K562 (cell line): ENCODE results near the gene RNASEH1. TPM values are rescaled to one million over a fixed set of nuclear protein-coding genes. Genes with fewer than 3 reads are reported as not detected.

Experiments
- CBX1 ChIP-seq: sonication (generic); IDR thresholded peaks from 2 replicates; pipeline ENCODE4 v1.6.1; 2016; ENCODE audit warnings: antibody characterized with exemption, low read depth, mild to moderate bottlenecking
- DNMT1 ChIP-seq: fragments of 450-650 bp; IDR thresholded peaks from 2 replicates; pipeline ENCODE4 v1.6.1; 2016; ENCODE audit warnings: antibody characterized with exemption, mild to moderate bottlenecking
- ERF ChIP-seq: fragments of 450-650 bp; formaldehyde crosslinking; IDR thresholded peaks from 2 replicates; pipeline ENCODE4 v1.4.0; 2020; ENCODE audit warnings: mild to moderate bottlenecking, mixed read lengths
- HOMEZ ChIP-seq: fragments of 250-450 bp; sonication (Bioruptor Pico); IDR thresholded peaks from 2 replicates; pipeline ENCODE4 v1.4.0; 2020; ENCODE audit warnings: mild to moderate bottlenecking, moderate library complexity
- IRF2 ChIP-seq: sonication (generic); formaldehyde crosslinking; IDR thresholded peaks from 2 replicates; pipeline ENCODE4 v1.8.1; 2022; ENCODE audit warnings: mild to moderate bottlenecking, missing genetic modification reagents
- KAT7 ChIP-seq: sonication (generic); formaldehyde crosslinking; IDR thresholded peaks from 2 replicates; pipeline ENCODE4 v1.8.0; 2022; ENCODE audit warnings: missing genetic modification reagents, mild to moderate bottlenecking, borderline replicate concordance
- MAFF ChIP-seq: IDR thresholded peaks from 2 replicates; pipeline ENCODE4 v1.6.1; 2012; ENCODE audit warnings: low read length, improper control_type of control experiment
- MECOM ChIP-seq: fragments of 250-450 bp; sonication (Bioruptor Pico); IDR thresholded peaks from 2 replicates; pipeline ENCODE4 v1.8.0; 2022; ENCODE audit warnings: inconsistent platforms
- MEF2A ChIP-seq: IDR thresholded peaks from 2 replicates; pipeline ENCODE4 v1.6.1; 2011; ENCODE audit warnings: low read depth, mild to moderate bottlenecking, low read length, moderate library complexity; ENCODE audit not compliant: control insufficient read depth
- NCOA1 ChIP-seq: fragments of 450-650 bp; IDR thresholded peaks from 2 replicates; pipeline ENCODE4 v1.6.1; 2016; ENCODE audit warnings: low read depth
- NFXL1 ChIP-seq: fragments of 450-650 bp; formaldehyde crosslinking; IDR thresholded peaks from 2 replicates; pipeline ENCODE4 v1.4.0; 2021; ENCODE audit warnings: mild to moderate bottlenecking
- NR2C1 ChIP-seq, 2 experiments: fragments of 450-650 bp; IDR thresholded peaks; 2 replicates each; pipeline ENCODE4 v1.6.1; 2017; ENCODE audit warnings: mild to moderate bottlenecking in 2 of 2, antibody characterized with exemption in 1 of 2, inconsistent platforms in 1 of 2, missing compliant biosample characterization in 1 of 2, missing genetic modification characterization in 1 of 2
- SETDB1 ChIP-seq: IDR thresholded peaks from one replicate; pipeline ENCODE4 v1.6.1; 2012; ENCODE audit warnings: low read length, control low read depth, inconsistent platforms
- SMARCA4 ChIP-seq: fragments of 450-650 bp; IDR thresholded peaks from 2 replicates; pipeline ENCODE4 v1.6.1; 2016
- SMARCA5 ChIP-seq: fragments of 450-650 bp; IDR thresholded peaks from 2 replicates; pipeline ENCODE4 v1.6.1; 2016
- TAL1 ChIP-seq: fragments of 450-650 bp; IDR thresholded peaks from 2 replicates; pipeline ENCODE4 v1.6.1; 2016; ENCODE audit warnings: mild to moderate bottlenecking
- TFAP4 ChIP-seq: sonication (generic); formaldehyde crosslinking; IDR thresholded peaks from 2 replicates; pipeline ENCODE4 v1.8.0; 2022; ENCODE audit warnings: missing genetic modification reagents, mild to moderate bottlenecking, moderate library complexity, borderline replicate concordance
- THAP7 ChIP-seq: fragments of 250-450 bp; sonication (Bioruptor Pico); IDR thresholded peaks from 2 replicates; pipeline ENCODE4 v1.5.0; 2021
- YY1 ChIP-seq, 3 experiments: IDR thresholded peaks; 2 replicates each; pipeline ENCODE4 v1.6.1; 2011; ENCODE audit warnings: low read length in 2 of 3, mild to moderate bottlenecking in 2 of 3, moderate library complexity in 2 of 3, borderline replicate concordance in 1 of 3, control low read depth in 1 of 3, low read depth in 1 of 3; ENCODE audit not compliant: insufficient read depth in 3 of 3, insufficient replicate concordance in 2 of 3, control insufficient read depth in 1 of 3, insufficient read length in 1 of 3; ENCODE audit errors: extremely low read depth in 1 of 3
- ZNF184 ChIP-seq: sonication (generic); formaldehyde crosslinking; IDR thresholded peaks from 2 replicates; pipeline ENCODE4 v1.5.0; 2020; ENCODE audit warnings: missing genetic modification reagents
- ZNF316 ChIP-seq: fragments of 450-650 bp; IDR thresholded peaks from 2 replicates; pipeline ENCODE4 v1.6.1; 2016
- ZNF511 ChIP-seq: sonication (generic); formaldehyde crosslinking; IDR thresholded peaks from 2 replicates; pipeline ENCODE4 v1.8.0; 2022; ENCODE audit warnings: mild to moderate bottlenecking, missing genetic modification reagents
- ZNF696 ChIP-seq: fragments of 250-450 bp; sonication (Bioruptor Pico); conservative IDR thresholded peaks from 2 replicates; pipeline ENCODE4 v1.4.0; 2020; ENCODE audit warnings: mild to moderate bottlenecking, moderate library complexity
- ZNF79 ChIP-seq: fragments of 250-450 bp; sonication (Bioruptor Pico); IDR thresholded peaks from 2 replicates; pipeline ENCODE4 v1.4.0; 2020; ENCODE audit warnings: low read depth, mild to moderate bottlenecking, moderate library complexity
- polyA plus RNA-seq, 8 experiments: library from polyadenylated mRNA; depleted of rRNA in 4 of 8; stranded (reverse) in 5 of 8; unstranded in 3 of 8; fragments of >200 nt; fragmentation: Nextera tagmentation in 2 of 8; fragmentation: Illumina TruSeq in 1 of 8; extraction: Ambion mirVana in 2 of 8; extraction: Trizol in 1 of 8; gene quantifications; 2 replicates each; pipeline versions ENCODE4 v1.2.1 to v1.2.3, GENCODE V29; 2011 to 2014; ENCODE audit warnings: inconsistent platforms in 1 of 8, missing spikeins in 1 of 8
- total RNA-seq, 7 experiments: library from RNA; depleted of rRNA in 6 of 7; stranded (reverse); fragments of >200 nt in 6 of 7; fragmentation: Illumina TruSeq in 2 of 7; extraction: Trizol in 2 of 7; gene quantifications; 2 replicates each; pipeline versions ENCODE4 v1.2.1 to v1.2.3, GENCODE V29; 2011 to 2021; ENCODE audit warnings: low replicate concordance in 1 of 7

RNASEH1 gene
- total and polyA plus RNA-seq, 9 of the 15 experiments (the other 6 are each of a cell fraction or from before 2014, with no cell fraction given) = 25.7 to 47.5 (median 42.8) TPM

GRCh38 chr2:3519255-3520205, 38.6 kb downstream of the RNASEH1 start, which contains the start of gene ADI1 (continued):
- TF ChIP-seq YY1 (IDR thresholded peaks at IDR 0.05; ENCODE audit: borderline replicate concordance in 1 of 3, control insufficient read depth in 1 of 3, extremely low read depth in 1 of 3, insufficient read depth in 3 of 3, insufficient read length in 1 of 3, insufficient replicate concordance in 2 of 3, low read depth in 1 of 3, low read length in 2 of 3) (peak in 2 of 3 experiments; percentile 8 to 58), NCOA1 (no peak), SMARCA5 (no peak), NR2C1 (IDR thresholded peaks at IDR 0.05) (no peak), NR2C1 (tag; IDR thresholded peaks at IDR 0.05) (no peak), IRF2 (CRISPR knock-in tag) (no peak), MECOM (CRISPR knock-in tag) (no peak), SMARCA4 (no peak; the same call in 1 of the 2 replicates), SETDB1 (no peak), ERF (CRISPR knock-in tag) (peak; percentile 76; the same call in 1 of the 2 replicates), MEF2A (no peak), MAFF (peak; percentile 35; the same call in 1 of the 2 replicates), NFXL1 (CRISPR knock-in tag) (no peak), ZNF184 (CRISPR knock-in tag) (no peak), DNMT1 (no peak), TAL1 (no peak), ZNF79 (CRISPR knock-in tag) (no peak), ZNF511 (CRISPR knock-in tag) (0 out of 2 replicates have a peak, but pooled peaks have one; percentile 48), TFAP4 (CRISPR knock-in tag) (peak; percentile 23), HOMEZ (CRISPR knock-in tag) (peak; percentile 88; the same call in 1 of the 2 replicates), THAP7 (CRISPR knock-in tag) (peak; percentile 59; the same call in 1 of the 2 replicates), KAT7 (CRISPR knock-in tag) (no peak), CBX1 (peak; percentile 81; the same call in 1 of the 2 replicates), ZNF316 (peak; percentile 66), ZNF696 (CRISPR knock-in tag) (no peak)
